GM12891 (cell line): ENCODE results near the gene ACLY.
A peak's percentile ranks its signal among the peaks of the same experiment; 100 is the strongest.

ENCODE experiments used
- DNase-seq: peaks from one replicate; pipeline ENCODE4 v3.0.0; 2011; ENCODE audit warnings: low spot score; ENCODE audit not compliant: insufficient read length
- FAIRE-seq: peaks from 2 replicates; lab custom pipeline; 2011; peaks lifted over from hg19 to GRCh38; lab: Jason Lieb, UNC
- PAX5 ChIP-seq: IDR thresholded peaks from 2 replicates; pipeline ENCODE4 v1.6.1; 2011; ENCODE audit warnings: low read length, moderate library complexity, mild to moderate bottlenecking; ENCODE audit not compliant: insufficient read depth, severe bottlenecking
- POLR2A ChIP-seq: IDR thresholded peaks from 2 replicates; pipeline ENCODE4 v1.6.1; 2011; ENCODE audit warnings: low read depth, low read length, control low read depth
- POLR2AphosphoS5 ChIP-seq: IDR thresholded peaks from 2 replicates; pipeline ENCODE4 v1.6.1; 2011; ENCODE audit warnings: low read depth, low read length, control low read depth
- POU2F2 ChIP-seq: IDR thresholded peaks from 2 replicates; pipeline ENCODE4 v1.6.1; 2011; ENCODE audit warnings: low read depth, mild to moderate bottlenecking, control low read depth, low read length, moderate library complexity
- SPI1 ChIP-seq: IDR thresholded peaks from 2 replicates; pipeline ENCODE4 v1.6.1; 2011; ENCODE audit warnings: low read depth, low read length, control low read depth
- TAF1 ChIP-seq: IDR thresholded peaks from 2 replicates; pipeline ENCODE4 v1.6.1; 2011; ENCODE audit warnings: low read depth, low read length, control low read depth

ACLY gene

GRCh38 chr17:41928693-41929251 is 10.0 kb upstream of the ACLY start:
- FAIRE-seq (no peak), DNase-seq (no peak)
- TF ChIP-seq POLR2A = no peak
- no peak for TF ChIP-seq POLR2AphosphoS5
- no peak for TF ChIP-seq PAX5
- TF ChIP-seq SPI1 = no peak
- TF ChIP-seq POU2F2 = no peak
- TF ChIP-seq TAF1 = no peak

- FAIRE-seq (no peak), DNase-seq (no peak)
- TF ChIP-seq POLR2A = no peak
- no peak for TF ChIP-seq SPI1
- TF ChIP-seq TAF1 = no peak
- no peak for TF ChIP-seq POLR2AphosphoS5
- no peak for TF ChIP-seq PAX5
These were observed 7.3 kb upstream of the ACLY start for GRCh38 chr17:41925991-41926590.

GRCh38 chr17:41920580-41920955 is 1.8 kb upstream of the ACLY start:
- TF ChIP-seq POU2F2 = no peak
- TF ChIP-seq POLR2AphosphoS5 = no peak
- no peak for TF ChIP-seq PAX5
- no peak for TF ChIP-seq TAF1
- no peak for TF ChIP-seq SPI1
- TF ChIP-seq POLR2A = no peak
- no peak for DNase-seq
- FAIRE-seq = no peak

- no peak for TF ChIP-seq TAF1
- TF ChIP-seq SPI1 = no peak
- no peak for TF ChIP-seq PAX5
- TF ChIP-seq POLR2AphosphoS5 = no peak
- no peak for TF ChIP-seq POLR2A
- TF ChIP-seq POU2F2 = no peak
- FAIRE-seq (peak; percentile 31), DNase-seq (no peak)
These were observed 1.3 kb upstream of the ACLY start for GRCh38 chr17:41919840-41920579.

DNA sequence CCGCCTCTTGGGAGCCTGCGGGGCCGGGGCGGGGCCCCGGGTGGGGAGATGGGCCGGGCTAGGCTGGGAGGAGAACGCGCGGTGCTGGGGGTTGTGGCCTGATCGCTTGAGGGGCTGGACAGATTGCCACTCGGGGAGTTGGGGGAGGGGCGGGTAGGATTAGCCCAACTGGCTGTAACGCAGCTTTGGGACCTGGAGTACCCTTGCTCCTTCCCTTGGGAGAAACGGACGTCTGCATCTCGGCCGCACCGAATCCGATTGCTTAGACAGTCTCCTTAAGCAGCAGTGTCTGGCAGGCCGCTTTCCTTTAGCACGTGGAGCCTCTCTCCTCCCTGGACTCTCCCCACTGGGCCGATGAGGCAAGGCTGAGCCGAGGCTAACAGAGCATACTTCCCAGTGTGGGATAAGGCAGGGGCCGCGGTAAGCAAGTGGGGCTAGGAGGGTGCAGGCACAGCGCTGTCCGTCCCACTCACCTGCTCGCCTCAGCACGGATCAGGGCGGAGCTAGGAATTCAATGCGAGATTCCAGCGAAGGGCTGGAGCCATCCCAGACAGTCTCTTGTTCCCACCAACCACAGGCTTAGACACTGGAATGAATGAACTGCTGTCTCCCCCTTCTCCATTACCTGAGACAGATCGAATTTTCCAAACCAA is 540 bp upstream of the ACLY start:
- TF ChIP-seq POLR2AphosphoS5 (no peak), POLR2A (no peak), POU2F2 (no peak), PAX5 (no peak), SPI1 (no peak), TAF1 (no peak)
- DNase-seq (no peak), FAIRE-seq (no peak)

- no peak for DNase-seq
- TF ChIP-seq PAX5 (no peak), POLR2A (no peak), TAF1 (no peak), POU2F2 (no peak), SPI1 (no peak), POLR2AphosphoS5 (no peak)
- peak; percentile 13 for FAIRE-seq
These were observed 955 bp downstream of the ACLY start for GRCh38 chr17:41917679-41918313.

- FAIRE-seq (no peak), DNase-seq (no peak)
- no peak for TF ChIP-seq TAF1
- no peak for TF ChIP-seq POLR2AphosphoS5
- no peak for TF ChIP-seq PAX5
- no peak for TF ChIP-seq POU2F2
- no peak for TF ChIP-seq SPI1
- no peak for TF ChIP-seq POLR2A
These were observed 1.6 kb downstream of the ACLY start for GRCh38 chr17:41917192-41917591.

DNA sequence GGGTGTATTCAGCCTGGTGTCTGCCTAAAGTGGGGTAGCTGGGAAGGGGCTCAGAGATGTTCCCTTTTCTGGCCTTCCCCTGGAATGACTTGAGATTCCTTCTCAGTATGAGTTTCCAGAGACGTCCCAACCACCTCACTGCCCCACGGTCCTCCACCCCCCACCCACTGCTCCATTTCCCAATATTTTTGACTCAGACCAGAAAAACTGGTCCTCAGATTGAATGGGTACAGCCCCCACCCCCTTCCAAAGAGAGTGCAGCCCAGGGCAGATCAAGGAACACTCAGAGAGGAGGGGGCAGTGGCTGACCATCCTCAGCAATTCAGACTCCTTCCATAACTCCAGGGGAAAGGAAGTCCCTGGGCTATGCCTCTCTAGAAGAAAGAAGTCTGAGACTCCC is 3.2 kb downstream of the ACLY start:
- no peak for DNase-seq
- FAIRE-seq = no peak
- TF ChIP-seq SPI1 (no peak), PAX5 (no peak), POU2F2 (no peak), TAF1 (no peak), POLR2AphosphoS5 (no peak), POLR2A (no peak)
